HEK293 (cell line): ENCODE results near the gene RASL10A.
A peak's percentile ranks its signal among the peaks of the same experiment; 100 is the strongest.

Experiments
- IKZF3 ChIP-seq: fragments of 450-650 bp; IDR thresholded peaks from 2 replicates; pipeline ENCODE4 v1.5.0; 2018; ENCODE audit warnings: missing biosample characterization, mild to moderate bottlenecking, missing genetic modification characterization, moderate library complexity
- KLF10 ChIP-seq: fragments of 450-650 bp; IDR thresholded peaks from 2 replicates; pipeline ENCODE4 v1.5.1; 2018; ENCODE audit warnings: missing biosample characterization, mild to moderate bottlenecking, missing genetic modification characterization
- MZF1 ChIP-seq: fragments of 450-650 bp; formaldehyde crosslinking; IDR thresholded peaks from 2 replicates; pipeline ENCODE4 v1.5.1; 2017; ENCODE audit warnings: missing biosample characterization, missing genetic modification characterization, borderline replicate concordance
- SCRT2 ChIP-seq: fragments of 450-650 bp; formaldehyde crosslinking; IDR thresholded peaks from 2 replicates; pipeline ENCODE4 v1.5.1; 2016; ENCODE audit warnings: missing biosample characterization, missing genetic modification characterization
- SP3 ChIP-seq: fragments of 450-650 bp; formaldehyde crosslinking; IDR thresholded peaks from 2 replicates; pipeline ENCODE4 v1.5.1; 2016; ENCODE audit warnings: missing biosample characterization, missing genetic modification characterization
- SP7 ChIP-seq: fragments of 450-650 bp; formaldehyde crosslinking; IDR thresholded peaks from 2 replicates; pipeline ENCODE4 v1.5.1; 2016; ENCODE audit warnings: missing biosample characterization, missing genetic modification characterization
- WT1 ChIP-seq: fragments of 450-650 bp; formaldehyde crosslinking; IDR thresholded peaks from 2 replicates; pipeline ENCODE4 v1.5.1; 2016; ENCODE audit warnings: missing biosample characterization, missing genetic modification characterization
- ZBTB10 ChIP-seq: fragments of 450-650 bp; formaldehyde crosslinking; IDR thresholded peaks from 2 replicates; pipeline ENCODE4 v1.5.1; 2016; ENCODE audit warnings: missing biosample characterization, missing genetic modification characterization
- ZBTB20 ChIP-seq: fragments of 450-650 bp; formaldehyde crosslinking; IDR thresholded peaks from 2 replicates; pipeline ENCODE4 v1.5.1; 2016; ENCODE audit warnings: missing biosample characterization, missing genetic modification characterization
- ZBTB26 ChIP-seq: fragments of 450-650 bp; formaldehyde crosslinking; optimal IDR thresholded peaks from 2 replicates; pipeline ENCODE3; 2016; ENCODE audit warnings: missing biosample characterization, mild to moderate bottlenecking, missing genetic modification characterization
- ZBTB49 ChIP-seq: fragments of 450-650 bp; formaldehyde crosslinking; IDR thresholded peaks from 2 replicates; pipeline ENCODE4 v1.5.1; 2016; ENCODE audit warnings: missing biosample characterization, missing genetic modification characterization, low read depth
- ZBTB8A ChIP-seq: fragments of 450-650 bp; formaldehyde crosslinking; IDR thresholded peaks from 2 replicates; pipeline ENCODE4 v1.5.1; 2016; ENCODE audit warnings: missing biosample characterization, missing genetic modification characterization
- ZFP69B ChIP-seq: fragments of 450-650 bp; formaldehyde crosslinking; IDR thresholded peaks from 2 replicates; pipeline ENCODE4 v1.5.1; 2016; ENCODE audit warnings: missing biosample characterization, missing genetic modification characterization
- ZNF10 ChIP-seq: fragments of 450-650 bp; formaldehyde crosslinking; IDR thresholded peaks from 2 replicates; pipeline ENCODE4 v1.5.1; 2017; ENCODE audit warnings: missing biosample characterization, missing genetic modification characterization
- ZNF132 ChIP-seq: fragments of 450-650 bp; formaldehyde crosslinking; IDR thresholded peaks from 2 replicates; pipeline ENCODE4 v1.5.1; 2017; ENCODE audit warnings: missing biosample characterization, missing genetic modification characterization, borderline replicate concordance
- ZNF146 ChIP-seq: fragments of 450-650 bp; formaldehyde crosslinking; IDR thresholded peaks from 2 replicates; pipeline ENCODE4 v1.5.1; 2016; ENCODE audit warnings: missing biosample characterization, missing genetic modification characterization
- ZNF2 ChIP-seq: fragments of 450-650 bp; formaldehyde crosslinking; IDR thresholded peaks from 2 replicates; pipeline ENCODE4 v1.5.1; 2016; ENCODE audit warnings: missing biosample characterization, missing genetic modification characterization
- ZNF214 ChIP-seq: fragments of 450-650 bp; formaldehyde crosslinking; IDR thresholded peaks from 2 replicates; pipeline ENCODE4 v1.5.1; 2017; ENCODE audit warnings: missing biosample characterization, mild to moderate bottlenecking, missing genetic modification characterization, borderline replicate concordance
- ZNF280D ChIP-seq: fragments of 450-650 bp; formaldehyde crosslinking; IDR thresholded peaks from 2 replicates; pipeline ENCODE4 v1.5.1; 2016; ENCODE audit warnings: missing biosample characterization, missing genetic modification characterization
- ZNF362 ChIP-seq: fragments of 450-650 bp; formaldehyde crosslinking; IDR thresholded peaks from 2 replicates; pipeline ENCODE4 v1.5.1; 2016; ENCODE audit warnings: missing biosample characterization, missing genetic modification characterization
- ZNF391 ChIP-seq: fragments of 450-650 bp; formaldehyde crosslinking; IDR thresholded peaks from 2 replicates; pipeline ENCODE4 v1.5.1; 2016; ENCODE audit warnings: low read depth, missing biosample characterization, missing genetic modification characterization, borderline replicate concordance
- ZNF513 ChIP-seq: fragments of 450-650 bp; IDR thresholded peaks from 2 replicates; pipeline ENCODE4 v1.5.1; 2018; ENCODE audit warnings: missing biosample characterization, missing genetic modification characterization
- ZNF558 ChIP-seq: fragments of 450-650 bp; formaldehyde crosslinking; IDR thresholded peaks from 2 replicates; pipeline ENCODE4 v1.5.1; 2016; ENCODE audit warnings: missing biosample characterization, missing genetic modification characterization
- ZNF580 ChIP-seq: fragments of 450-650 bp; formaldehyde crosslinking; IDR thresholded peaks from 2 replicates; pipeline ENCODE4 v1.5.1; 2016; ENCODE audit warnings: missing biosample characterization, missing genetic modification characterization
- ZNF596 ChIP-seq: fragments of 450-650 bp; IDR thresholded peaks from 2 replicates; pipeline ENCODE4 v1.5.0; 2018; ENCODE audit warnings: missing biosample characterization, mild to moderate bottlenecking, missing genetic modification characterization, moderate library complexity
- ZNF76 ChIP-seq: fragments of 450-650 bp; formaldehyde crosslinking; IDR thresholded peaks from 2 replicates; pipeline ENCODE4; 2016; ENCODE audit warnings: low read depth, missing biosample characterization, missing genetic modification characterization, borderline replicate concordance
- ZSCAN23 ChIP-seq: fragments of 450-650 bp; formaldehyde crosslinking; IDR thresholded peaks from 2 replicates; pipeline ENCODE4 v1.5.1; 2016; ENCODE audit warnings: missing biosample characterization, missing genetic modification characterization

The RASL10A gene

GRCh38 chr22:29267858-29268510, 47.5 kb downstream of the RASL10A start, which contains the start of the genes EWSR1 and RHBDD3 (continued):
- TF ChIP-seq ZNF513 (tag by site-specific recombination): peak; percentile 68
- peak; percentile 42; the same call in 1 of the 2 replicates for TF ChIP-seq IKZF3
- peak; percentile 83 for TF ChIP-seq ZBTB8A (tag by site-specific recombination)
- peak; percentile 45; the same call in 1 of the 2 replicates for TF ChIP-seq WT1 (tag by site-specific recombination)
- peak; percentile 84; the same call in 1 of the 2 replicates for TF ChIP-seq ZNF391 (tag by site-specific recombination)
- peak; percentile 74; the same call in 1 of the 2 replicates for TF ChIP-seq ZNF280D
- TF ChIP-seq MZF1: peak; percentile 63; the same call in 1 of the 2 replicates
- peak; percentile 98 for TF ChIP-seq ZBTB26 (tag by site-specific recombination)
- no peak; the same call in 1 of the 2 replicates for TF ChIP-seq ZNF146
- peak; percentile 55; the same call in 1 of the 2 replicates for TF ChIP-seq ZSCAN23 (tag by site-specific recombination)
- peak; percentile 93; the same call in 1 of the 2 replicates for TF ChIP-seq ZNF2 (tag by site-specific recombination)
- peak; percentile 87 for TF ChIP-seq ZNF580 (tag by site-specific recombination)
- TF ChIP-seq SCRT2 (tag by site-specific recombination): peak; percentile 49
- no peak for TF ChIP-seq ZBTB49
- no peak for TF ChIP-seq ZNF214
- TF ChIP-seq ZBTB20 (tag by site-specific recombination): 0 out of 2 replicates have a peak, but pooled peaks have one; percentile 7
- TF ChIP-seq ZNF362 (tag by site-specific recombination): no peak
- no peak for TF ChIP-seq ZNF596
- peak; percentile 13; the same call in 1 of the 2 replicates for TF ChIP-seq ZBTB10 (tag by site-specific recombination)
- peak; percentile 91 for TF ChIP-seq SP7 (tag by site-specific recombination)
- TF ChIP-seq ZNF10: peak; percentile 56; the same call in 1 of the 2 replicates
- peak; percentile 19; the same call in 1 of the 2 replicates for TF ChIP-seq ZNF558
- peak; percentile 60 for TF ChIP-seq ZNF76 (tag by site-specific recombination)
- TF ChIP-seq ZNF132 (tag by site-specific recombination): no peak
- peak; percentile 65 for TF ChIP-seq SP3 (tag by site-specific recombination)
- TF ChIP-seq KLF10 (tag by site-specific recombination): peak; percentile 40; the same call in 1 of the 2 replicates
- TF ChIP-seq ZFP69B: peak; percentile 78
